GM12873 (cell line): ENCODE results near the gene CTCF.

Experiments used
- CTCF ChIP-seq: IDR thresholded peaks from 2 replicates; pipeline ENCODE4 v1.5.1; 2012; ENCODE audit warnings: low read depth, mild to moderate bottlenecking, moderate library complexity, low read length, control low read depth; ENCODE audit not compliant: insufficient read depth; ENCODE audit errors: missing control alignments

The CTCF gene

GRCh38 chr16:67552476-67552875 is 9.8 kb upstream of the CTCF start:
- TF ChIP-seq CTCF = no peak

GRCh38 chr16:67555795-67556212 is 6.5 kb upstream of the CTCF start:
- no peak for TF ChIP-seq CTCF

- TF ChIP-seq CTCF = no peak
Observed at GRCh38 chr16:67558859-67559258, 3.5 kb upstream of the CTCF start.

- no peak for TF ChIP-seq CTCF
Observed at GRCh38 chr16:67560827-67561342, 1.4 kb upstream of the CTCF start.

- TF ChIP-seq CTCF = no peak
Observed at GRCh38 chr16:67561501-67561823, 864 bp upstream of the CTCF start.

- TF ChIP-seq CTCF = no peak
Observed at GRCh38 chr16:67561824-67562525, 351 bp upstream of the CTCF start.

- peak; percentile 22 for TF ChIP-seq CTCF
Observed at GRCh38 chr16:67562918-67563707, 787 bp downstream of the CTCF start.
